ENCODE data around the gene C8G. TPM values are rescaled to one million over a fixed set of nuclear protein-coding genes. Genes with fewer than 3 reads are reported as not detected.

Gene C8G
- total RNA-seq, 1 experiment from 2014 or later, result 0.85 TPM

DNA sequence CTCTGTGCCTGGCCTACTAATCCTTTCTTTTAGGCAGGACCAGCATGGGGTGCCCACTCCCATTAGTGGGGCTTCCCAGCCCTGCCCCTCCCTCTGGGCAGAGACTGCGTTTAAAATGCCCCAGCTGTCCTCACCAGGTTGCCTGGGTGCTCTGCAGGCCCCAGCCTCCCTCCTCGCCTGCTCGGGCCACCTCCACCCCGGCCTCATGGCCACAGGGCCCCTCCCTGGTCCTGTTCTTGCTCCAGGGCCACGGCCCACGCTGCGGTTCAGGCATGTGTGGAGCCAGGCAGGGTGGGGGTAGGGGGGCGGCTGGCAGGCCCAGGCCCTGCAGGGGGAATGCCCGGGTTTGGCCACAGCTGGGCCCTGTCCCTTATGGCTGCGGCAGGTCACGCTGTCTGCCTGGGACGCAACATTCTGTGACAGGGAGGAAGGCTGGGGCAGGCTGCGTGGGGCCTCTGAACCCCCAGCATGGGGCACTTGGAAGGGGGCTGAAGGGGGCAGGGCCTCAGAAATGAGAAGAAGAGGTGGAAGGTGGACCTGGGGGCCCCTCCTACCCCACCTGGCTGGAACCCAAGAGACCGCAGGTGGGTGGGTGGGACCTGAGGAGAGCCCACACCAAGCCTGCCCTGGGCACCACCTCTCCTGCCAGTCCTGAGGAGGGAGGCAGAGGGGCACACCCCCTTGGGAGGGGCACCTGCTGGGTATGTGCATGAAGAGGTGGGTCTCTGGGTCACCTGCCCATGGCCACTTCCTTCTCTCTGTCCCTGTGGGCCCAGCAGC is 6.7 kb downstream of the C8G start, which contains the start of gene LCN12:
LCN12 (plus strand) TSS at position 733 of the 780 bp plus-strand sequence. CDS start 55 bp downstream, outside the sequence.
- no peak for ATAC-seq
- DNase-seq (ENCODE audit: low spot score), result no peak
- TF ChIP-seq SOX15 (CRISPR knock-in tag; IDR thresholded peaks at IDR 0.05) (no peak), CBFB (CRISPR knock-in tag; IDR thresholded peaks at IDR 0.05; ENCODE audit: low read depth) (no peak), SMAD3 (CRISPR knock-in tag; IDR thresholded peaks at IDR 0.05; ENCODE audit: borderline replicate concordance) (no peak), EMX1 (CRISPR knock-in tag; IDR thresholded peaks at IDR 0.05) (no peak), NFE2L1 (CRISPR knock-in tag; IDR thresholded peaks at IDR 0.05) (no peak), NFYB (CRISPR knock-in tag; conservative IDR thresholded peaks at IDR 0.05; ENCODE audit: low read depth) (no peak), MYBL2 (CRISPR knock-in tag; IDR thresholded peaks at IDR 0.05) (no peak), NR3C1 (CRISPR knock-in tag; conservative IDR thresholded peaks at IDR 0.05; ENCODE audit: low read depth) (no peak)
- TF ChIP-seq, protein P1, sequence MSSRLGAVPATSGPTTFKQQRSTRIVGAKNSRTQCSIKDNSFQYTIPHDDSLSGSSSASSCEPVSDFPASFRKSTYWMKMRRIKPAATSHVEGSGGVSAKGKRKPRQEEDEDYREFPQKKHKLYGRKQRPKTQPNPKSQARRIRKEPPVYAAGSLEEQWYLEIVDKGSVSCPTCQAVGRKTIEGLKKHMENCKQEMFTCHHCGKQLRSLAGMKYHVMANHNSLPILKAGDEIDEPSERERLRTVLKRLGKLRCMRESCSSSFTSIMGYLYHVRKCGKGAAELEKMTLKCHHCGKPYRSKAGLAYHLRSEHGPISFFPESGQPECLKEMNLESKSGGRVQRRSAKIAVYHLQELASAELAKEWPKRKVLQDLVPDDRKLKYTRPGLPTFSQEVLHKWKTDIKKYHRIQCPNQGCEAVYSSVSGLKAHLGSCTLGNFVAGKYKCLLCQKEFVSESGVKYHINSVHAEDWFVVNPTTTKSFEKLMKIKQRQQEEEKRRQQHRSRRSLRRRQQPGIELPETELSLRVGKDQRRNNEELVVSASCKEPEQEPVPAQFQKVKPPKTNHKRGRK (CRISPR knock-in tag; IDR thresholded peaks at IDR 0.05; ENCODE audit: borderline replicate concordance), result no peak
- TF ChIP-seq, protein P2, sequence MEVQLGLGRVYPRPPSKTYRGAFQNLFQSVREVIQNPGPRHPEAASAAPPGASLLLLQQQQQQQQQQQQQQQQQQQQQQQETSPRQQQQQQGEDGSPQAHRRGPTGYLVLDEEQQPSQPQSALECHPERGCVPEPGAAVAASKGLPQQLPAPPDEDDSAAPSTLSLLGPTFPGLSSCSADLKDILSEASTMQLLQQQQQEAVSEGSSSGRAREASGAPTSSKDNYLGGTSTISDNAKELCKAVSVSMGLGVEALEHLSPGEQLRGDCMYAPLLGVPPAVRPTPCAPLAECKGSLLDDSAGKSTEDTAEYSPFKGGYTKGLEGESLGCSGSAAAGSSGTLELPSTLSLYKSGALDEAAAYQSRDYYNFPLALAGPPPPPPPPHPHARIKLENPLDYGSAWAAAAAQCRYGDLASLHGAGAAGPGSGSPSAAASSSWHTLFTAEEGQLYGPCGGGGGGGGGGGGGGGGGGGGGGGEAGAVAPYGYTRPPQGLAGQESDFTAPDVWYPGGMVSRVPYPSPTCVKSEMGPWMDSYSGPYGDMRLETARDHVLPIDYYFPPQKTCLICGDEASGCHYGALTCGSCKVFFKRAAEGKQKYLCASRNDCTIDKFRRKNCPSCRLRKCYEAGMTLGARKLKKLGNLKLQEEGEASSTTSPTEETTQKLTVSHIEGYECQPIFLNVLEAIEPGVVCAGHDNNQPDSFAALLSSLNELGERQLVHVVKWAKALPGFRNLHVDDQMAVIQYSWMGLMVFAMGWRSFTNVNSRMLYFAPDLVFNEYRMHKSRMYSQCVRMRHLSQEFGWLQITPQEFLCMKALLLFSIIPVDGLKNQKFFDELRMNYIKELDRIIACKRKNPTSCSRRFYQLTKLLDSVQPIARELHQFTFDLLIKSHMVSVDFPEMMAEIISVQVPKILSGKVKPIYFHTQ (CRISPR knock-in tag; IDR thresholded peaks at IDR 0.05), result no peak
- TF ChIP-seq, protein P3, sequence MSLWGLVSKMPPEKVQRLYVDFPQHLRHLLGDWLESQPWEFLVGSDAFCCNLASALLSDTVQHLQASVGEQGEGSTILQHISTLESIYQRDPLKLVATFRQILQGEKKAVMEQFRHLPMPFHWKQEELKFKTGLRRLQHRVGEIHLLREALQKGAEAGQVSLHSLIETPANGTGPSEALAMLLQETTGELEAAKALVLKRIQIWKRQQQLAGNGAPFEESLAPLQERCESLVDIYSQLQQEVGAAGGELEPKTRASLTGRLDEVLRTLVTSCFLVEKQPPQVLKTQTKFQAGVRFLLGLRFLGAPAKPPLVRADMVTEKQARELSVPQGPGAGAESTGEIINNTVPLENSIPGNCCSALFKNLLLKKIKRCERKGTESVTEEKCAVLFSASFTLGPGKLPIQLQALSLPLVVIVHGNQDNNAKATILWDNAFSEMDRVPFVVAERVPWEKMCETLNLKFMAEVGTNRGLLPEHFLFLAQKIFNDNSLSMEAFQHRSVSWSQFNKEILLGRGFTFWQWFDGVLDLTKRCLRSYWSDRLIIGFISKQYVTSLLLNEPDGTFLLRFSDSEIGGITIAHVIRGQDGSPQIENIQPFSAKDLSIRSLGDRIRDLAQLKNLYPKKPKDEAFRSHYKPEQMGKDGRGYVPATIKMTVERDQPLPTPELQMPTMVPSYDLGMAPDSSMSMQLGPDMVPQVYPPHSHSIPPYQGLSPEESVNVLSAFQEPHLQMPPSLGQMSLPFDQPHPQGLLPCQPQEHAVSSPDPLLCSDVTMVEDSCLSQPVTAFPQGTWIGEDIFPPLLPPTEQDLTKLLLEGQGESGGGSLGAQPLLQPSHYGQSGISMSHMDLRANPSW (CRISPR knock-in tag; conservative IDR thresholded peaks at IDR 0.05; ENCODE audit: low read depth), result no peak
- POLR2A ChIA-PET, result no interaction called here
- Mint-ChIP-seq H3K4me3 (no peak within 1 kb of the TSS), H3K27me3 (ENCODE audit: low read depth) (no peaks in the 10 kb centered on the region), H3K36me3 (no peaks in the 10 kb centered on the region), H3K9me3 (peaks cover 7% of the 10 kb centered on the region), H3K4me1 (peaks cover 7% of the 10 kb centered on the region), H3K27ac (no peak within 1 kb of the TSS)
- CTCF ChIA-PET, result interaction anchor here (1.5 to 8.7 kb wide), 4 partner anchors 77 to 98 kb away, joined by 5 to 151 read pairs (median 11); partner anchors contain the start of gene NPDC1

DNA sequence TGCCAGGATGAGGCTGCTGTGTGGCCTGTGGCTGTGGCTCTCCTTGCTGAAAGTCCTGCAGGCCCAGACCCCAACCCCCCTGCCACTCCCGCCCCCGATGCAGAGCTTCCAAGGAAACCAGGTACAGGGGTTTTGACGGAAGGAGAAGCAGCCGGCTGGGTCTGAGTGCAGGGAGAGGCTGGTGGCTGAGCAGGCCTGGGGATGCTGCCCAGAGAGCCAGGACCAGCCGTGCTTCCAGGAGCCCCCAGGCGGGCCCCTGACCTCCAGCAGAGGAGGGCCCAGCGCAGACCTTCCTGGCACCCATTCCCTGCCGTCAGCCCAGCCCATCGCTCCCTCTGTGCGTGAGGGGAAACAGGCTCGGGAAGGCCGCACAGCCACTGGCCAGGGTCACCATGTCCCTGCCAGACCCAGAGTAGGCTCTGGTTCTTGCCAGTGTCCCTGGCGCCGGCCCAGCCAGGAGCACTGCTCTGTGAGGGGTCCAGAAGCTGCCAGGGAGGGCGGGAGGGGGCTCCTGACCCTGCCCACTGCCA is 7.3 kb downstream of the C8G start:
- CTCF ChIA-PET, result interaction anchor here (0.5 to 1.7 kb wide), 6 partner anchors 22 to 132 kb away, joined by 3 to 8 read pairs (median 4); partner anchors contain the start of gene NPDC1
- Mint-ChIP-seq H3K9me3 (peaks cover 9% of the 10 kb centered on the region), H3K27ac (no peak overlapping the region), H3K4me1 (peaks cover 4% of the 10 kb centered on the region), H3K36me3 (no peaks in the 10 kb centered on the region), H3K4me3 (no peak overlapping the region), H3K27me3 (ENCODE audit: low read depth) (no peaks in the 10 kb centered on the region)
- DNase-seq (ENCODE audit: low spot score) (no peak), ATAC-seq (no peak)
- POLR2A ChIA-PET, result no interaction called here
- TF ChIP-seq GRHL2 (CRISPR knock-in tag; IDR thresholded peaks at IDR 0.05; ENCODE audit: insufficient replicate concordance, severe bottlenecking) (no peak), ZNF138 (CRISPR knock-in tag; conservative IDR thresholded peaks at IDR 0.05) (no peak), ETV6 (CRISPR knock-in tag; IDR thresholded peaks at IDR 0.05) (no peak), GTF2I (CRISPR knock-in tag; conservative IDR thresholded peaks at IDR 0.05) (no peak), GABPB1 (CRISPR knock-in tag; IDR thresholded peaks at IDR 0.05) (no peak), ZNF263 (CRISPR knock-in tag; IDR thresholded peaks at IDR 0.05; ENCODE audit: low read depth) (no peak)
- TF ChIP-seq, protein P4, sequence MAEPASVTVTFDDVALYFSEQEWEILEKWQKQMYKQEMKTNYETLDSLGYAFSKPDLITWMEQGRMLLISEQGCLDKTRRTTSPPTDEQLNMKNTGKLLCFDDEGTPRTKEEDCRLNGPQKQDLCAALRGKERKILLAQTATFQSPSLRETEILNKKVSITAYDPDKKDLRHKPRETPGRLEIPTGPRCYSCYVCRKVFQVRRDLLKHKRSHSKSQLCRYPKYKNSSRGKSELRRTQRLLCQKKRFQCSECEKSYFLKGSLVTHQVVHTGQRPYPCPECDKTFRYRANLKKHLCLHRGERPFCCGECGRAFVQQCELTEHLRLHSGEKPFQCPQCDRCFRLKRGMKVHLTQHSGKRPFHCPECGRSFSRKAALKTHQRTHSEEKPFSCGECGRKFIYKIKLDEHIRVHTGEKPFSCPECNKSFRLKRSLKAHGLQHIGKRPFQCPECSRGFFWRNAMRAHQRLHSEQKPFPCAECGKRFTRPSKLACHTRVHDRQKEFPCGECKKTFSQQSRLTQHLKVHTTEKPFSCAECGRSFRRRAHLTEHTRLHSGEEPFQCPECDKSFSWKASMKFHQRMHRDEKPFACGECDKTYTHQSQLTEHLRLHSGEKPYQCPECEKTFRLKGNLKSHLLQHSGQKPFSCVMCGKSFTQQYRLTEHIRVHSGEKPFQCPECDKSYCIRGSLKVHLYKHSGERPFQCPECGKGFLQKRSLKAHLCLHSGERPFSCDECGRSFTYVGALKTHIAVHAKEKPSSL (CRISPR knock-in tag; conservative IDR thresholded peaks at IDR 0.05), result no peak
- TF ChIP-seq, protein P5, sequence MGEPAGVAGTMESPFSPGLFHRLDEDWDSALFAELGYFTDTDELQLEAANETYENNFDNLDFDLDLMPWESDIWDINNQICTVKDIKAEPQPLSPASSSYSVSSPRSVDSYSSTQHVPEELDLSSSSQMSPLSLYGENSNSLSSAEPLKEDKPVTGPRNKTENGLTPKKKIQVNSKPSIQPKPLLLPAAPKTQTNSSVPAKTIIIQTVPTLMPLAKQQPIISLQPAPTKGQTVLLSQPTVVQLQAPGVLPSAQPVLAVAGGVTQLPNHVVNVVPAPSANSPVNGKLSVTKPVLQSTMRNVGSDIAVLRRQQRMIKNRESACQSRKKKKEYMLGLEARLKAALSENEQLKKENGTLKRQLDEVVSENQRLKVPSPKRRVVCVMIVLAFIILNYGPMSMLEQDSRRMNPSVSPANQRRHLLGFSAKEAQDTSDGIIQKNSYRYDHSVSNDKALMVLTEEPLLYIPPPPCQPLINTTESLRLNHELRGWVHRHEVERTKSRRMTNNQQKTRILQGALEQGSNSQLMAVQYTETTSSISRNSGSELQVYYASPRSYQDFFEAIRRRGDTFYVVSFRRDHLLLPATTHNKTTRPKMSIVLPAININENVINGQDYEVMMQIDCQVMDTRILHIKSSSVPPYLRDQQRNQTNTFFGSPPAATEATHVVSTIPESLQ (CRISPR knock-in tag; IDR thresholded peaks at IDR 0.05), result no peak
- TF ChIP-seq, protein P6, sequence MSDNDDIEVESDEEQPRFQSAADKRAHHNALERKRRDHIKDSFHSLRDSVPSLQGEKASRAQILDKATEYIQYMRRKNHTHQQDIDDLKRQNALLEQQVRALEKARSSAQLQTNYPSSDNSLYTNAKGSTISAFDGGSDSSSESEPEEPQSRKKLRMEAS (CRISPR knock-in tag; IDR thresholded peaks at IDR 0.05), result no peak
- TF ChIP-seq, protein P7, sequence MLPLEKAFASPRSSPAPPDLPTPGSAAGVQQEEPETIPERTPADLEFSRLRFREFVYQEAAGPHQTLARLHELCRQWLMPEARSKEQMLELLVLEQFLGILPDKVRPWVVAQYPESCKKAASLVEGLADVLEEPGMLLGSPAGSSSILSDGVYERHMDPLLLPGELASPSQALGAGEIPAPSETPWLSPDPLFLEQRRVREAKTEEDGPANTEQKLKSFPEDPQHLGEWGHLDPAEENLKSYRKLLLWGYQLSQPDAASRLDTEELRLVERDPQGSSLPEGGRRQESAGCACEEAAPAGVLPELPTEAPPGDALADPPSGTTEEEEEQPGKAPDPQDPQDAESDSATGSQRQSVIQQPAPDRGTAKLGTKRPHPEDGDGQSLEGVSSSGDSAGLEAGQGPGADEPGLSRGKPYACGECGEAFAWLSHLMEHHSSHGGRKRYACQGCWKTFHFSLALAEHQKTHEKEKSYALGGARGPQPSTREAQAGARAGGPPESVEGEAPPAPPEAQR (CRISPR knock-in tag; IDR thresholded peaks at IDR 0.05), result no peak

Data from WTC11 (cell line).